Fibroblast of skin of left quadriceps (primary cell): ENCODE measurements around the gene PEAR1.

Experiments used
- DNase-seq, 2 experiments: peaks; one replicate each; pipeline ENCODE4 v3.0.0-alpha.2; 2013; ENCODE audit warnings: low read depth in 2 of 2

The PEAR1 gene

DNA sequence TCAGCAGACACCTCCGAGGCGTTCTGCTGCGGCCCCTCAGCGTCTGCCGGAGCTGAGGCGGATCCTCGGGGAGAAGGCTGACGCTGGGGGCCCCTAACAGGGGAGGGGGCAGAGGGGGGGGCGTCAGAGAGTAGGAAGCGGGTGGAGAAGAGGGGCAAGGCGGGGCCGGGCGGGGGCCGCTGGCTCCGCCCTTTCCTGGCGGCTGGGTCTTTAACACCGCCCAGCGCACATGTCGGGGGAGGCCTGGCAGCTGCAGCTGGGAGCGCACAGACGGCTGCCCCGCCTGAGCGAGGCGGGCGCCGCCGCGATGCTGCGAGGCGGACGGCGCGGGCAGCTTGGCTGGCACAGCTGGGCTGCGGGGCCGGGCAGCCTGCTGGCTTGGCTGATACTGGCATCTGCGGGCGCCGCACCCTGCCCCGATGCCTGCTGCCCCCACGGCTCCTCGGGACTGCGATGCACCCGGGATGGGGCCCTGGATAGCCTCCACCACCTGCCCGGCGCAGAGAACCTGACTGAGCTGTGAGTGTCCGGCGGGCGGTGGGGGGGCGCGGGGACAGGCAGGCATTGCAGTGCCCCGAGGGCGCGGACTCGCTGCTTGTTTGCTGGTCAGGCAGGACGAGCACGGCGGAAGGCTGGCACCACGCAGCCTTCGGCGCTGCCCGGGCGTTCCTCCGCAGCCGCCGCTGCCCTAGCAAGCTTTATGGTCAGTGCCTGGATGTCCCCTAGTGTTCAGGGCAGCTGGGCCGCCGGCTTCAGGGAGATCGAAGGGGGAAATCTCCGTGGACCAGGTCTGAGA, 32.7 kb upstream of the PEAR1 start, which contains the start of gene NTRK1:
TSS of gene NTRK1 (plus strand) at position 238 of the 796 bp plus-strand sequence. CDS start at position 308, 70 bp downstream.
- no peak for DNase-seq

DNA sequence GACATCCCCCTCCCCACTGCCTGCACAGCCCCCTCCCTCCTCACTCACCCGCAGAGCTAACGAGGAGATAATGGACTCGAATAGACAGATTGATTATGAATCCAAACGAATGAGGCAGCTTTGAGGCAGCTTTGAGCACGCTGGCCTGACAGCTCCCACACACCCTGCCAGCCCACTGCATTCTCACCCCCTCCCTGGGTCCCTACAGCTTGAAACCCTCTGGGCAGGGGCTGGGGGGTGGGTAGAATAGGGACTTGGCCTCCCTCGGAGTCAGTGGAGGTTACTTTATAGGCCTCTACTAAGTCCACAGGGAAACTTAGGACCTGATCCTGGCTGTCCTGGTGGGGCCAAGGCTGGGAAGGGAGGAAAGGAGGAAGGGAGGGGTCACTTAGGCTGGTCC, 30.9 kb upstream of the PEAR1 start:
- DNase-seq, result no peak

DNA sequence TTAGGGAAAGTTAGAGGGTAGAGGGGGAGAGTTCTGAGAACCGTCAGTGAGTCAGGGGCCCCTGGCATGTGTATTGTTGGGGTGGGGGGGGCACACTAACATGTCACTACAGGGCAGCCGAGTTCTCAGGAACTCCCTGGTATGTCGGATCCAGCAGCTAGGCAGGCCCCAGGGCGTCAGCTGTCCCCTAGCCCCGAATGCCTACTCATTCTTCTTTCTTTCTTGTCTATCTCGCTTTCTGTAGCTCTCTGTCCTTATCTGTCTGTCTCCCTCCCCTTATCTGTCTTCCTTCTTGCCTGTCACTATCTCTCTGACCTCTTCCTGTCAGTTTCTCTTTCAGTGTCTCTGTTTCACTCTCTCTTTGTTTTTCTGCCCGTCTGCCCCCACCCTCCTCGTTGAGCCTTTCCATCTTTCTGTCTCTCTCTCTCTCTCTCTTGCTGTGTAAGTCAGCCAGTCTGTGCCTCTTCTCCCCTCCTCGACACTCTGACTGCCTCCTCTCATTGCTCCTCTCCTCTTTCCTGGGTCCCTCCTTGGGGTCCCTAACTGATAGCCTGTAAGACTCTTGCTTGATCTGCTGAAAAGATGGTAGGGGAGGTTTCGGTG, 30.4 kb upstream of the PEAR1 start:
- no peak for DNase-seq

DNA sequence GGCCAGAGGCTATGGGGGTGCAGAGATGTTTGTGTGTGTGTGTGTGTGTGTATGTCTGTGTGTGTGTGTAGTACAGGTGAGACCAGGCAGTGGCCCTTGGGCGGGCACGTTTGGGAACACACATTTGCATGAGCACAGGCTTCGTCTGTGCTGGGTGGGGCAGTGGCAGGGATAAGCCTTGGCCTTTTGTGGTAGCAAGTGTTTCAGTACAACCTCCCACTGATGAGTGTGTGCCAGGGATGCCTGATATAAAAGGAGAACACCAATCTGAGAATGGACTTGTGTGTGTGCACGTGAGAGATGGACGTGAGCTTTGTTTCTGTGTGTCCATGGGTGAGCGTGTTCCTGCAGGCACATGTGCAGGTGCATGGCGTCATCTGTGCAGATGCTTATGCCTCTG, 29.9 kb upstream of the PEAR1 start:
- DNase-seq, result no peak

DNA sequence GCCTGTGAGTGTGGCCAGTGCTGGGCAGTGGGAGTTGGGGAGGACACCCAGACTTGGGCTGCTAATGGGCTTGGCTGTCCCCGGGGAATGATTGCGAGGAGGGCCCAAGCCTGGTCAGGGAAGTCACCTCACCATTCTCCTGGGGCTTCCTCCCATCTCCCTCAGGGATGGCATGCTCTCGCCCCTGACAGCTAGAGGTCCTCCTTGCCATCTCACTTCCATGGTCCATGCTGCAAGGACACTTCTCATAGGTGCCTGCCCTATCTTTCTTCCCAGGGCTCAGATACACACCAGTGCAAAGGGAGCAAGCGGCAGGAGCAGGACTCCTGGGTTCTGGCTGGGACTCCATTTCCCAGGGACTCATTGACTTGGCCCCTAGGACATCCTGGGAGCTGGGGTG, 28.7 kb upstream of the PEAR1 start:
- no peak for DNase-seq

DNA sequence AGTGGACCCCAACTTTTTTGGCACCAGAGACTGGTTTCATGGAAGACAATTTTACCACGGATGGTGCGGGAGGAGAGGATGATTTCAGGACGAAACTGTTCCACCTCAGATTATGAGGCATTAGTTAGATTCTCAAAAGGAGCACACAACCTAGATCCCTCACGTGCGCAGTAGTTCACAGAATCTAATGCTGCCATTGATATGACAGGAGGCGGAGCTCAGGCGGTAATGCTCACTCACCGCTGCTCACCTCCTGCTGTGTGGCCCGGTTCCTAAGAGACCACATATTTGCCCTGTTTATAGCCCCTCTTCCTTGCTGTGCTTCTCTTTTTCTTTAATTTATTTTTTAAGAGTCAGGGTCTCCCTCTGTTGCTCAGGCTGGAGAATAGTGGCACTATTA, 28.3 kb upstream of the PEAR1 start:
- DNase-seq, result no peak

DNA sequence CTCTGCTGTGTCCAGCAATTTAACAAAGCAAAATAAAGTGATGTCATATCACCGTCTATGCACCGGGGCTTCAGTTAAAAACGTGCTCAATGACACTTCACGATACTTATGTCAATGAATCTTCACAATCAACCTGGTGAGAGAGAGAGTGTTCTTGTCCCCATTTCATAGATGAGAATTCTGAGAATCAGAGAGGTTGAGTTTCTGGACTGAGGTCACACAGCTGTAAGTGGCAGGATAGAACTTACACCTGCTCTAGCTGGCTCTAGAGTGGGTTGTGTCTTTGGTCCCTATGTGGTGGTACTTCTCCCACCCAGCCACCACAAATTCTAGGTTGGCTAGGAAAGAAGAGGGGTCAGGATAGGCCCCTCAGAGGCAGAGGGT, 27.7 kb upstream of the PEAR1 start:
- no peak for DNase-seq

DNA sequence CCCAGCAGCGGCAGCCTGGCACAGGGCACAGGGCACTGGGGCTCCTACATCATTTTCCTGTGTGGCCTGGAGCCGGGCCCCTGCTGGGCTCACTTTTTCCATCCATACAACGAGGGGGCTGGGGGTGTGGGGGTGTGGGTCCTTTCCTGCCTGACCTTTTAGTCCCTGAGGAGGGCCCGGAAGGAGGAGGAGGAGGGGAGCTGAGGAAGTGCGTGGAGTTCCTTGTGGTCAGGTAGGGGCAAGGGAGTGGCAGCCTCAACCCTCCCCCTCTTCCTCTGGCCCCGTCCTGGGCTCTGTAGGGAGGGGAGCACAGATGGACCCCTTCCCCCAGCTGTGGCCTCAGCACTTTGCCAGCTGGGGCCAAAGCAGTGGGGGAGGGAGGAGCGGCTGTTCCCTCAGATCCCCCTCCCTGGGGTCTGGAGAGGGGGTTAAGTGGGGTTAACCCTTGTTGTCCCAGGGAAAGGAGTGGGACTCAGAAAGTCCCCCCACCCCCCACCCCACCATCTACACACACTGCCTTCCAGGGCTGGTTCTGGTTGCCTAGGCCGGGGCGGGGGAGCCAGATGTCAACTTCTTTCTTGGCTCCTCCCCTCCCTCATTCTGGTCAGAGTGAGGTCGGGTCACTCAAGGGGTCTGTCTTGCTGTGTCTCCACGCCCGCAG, 27.1 kb upstream of the PEAR1 start:
- DNase-seq, result no peak

DNA sequence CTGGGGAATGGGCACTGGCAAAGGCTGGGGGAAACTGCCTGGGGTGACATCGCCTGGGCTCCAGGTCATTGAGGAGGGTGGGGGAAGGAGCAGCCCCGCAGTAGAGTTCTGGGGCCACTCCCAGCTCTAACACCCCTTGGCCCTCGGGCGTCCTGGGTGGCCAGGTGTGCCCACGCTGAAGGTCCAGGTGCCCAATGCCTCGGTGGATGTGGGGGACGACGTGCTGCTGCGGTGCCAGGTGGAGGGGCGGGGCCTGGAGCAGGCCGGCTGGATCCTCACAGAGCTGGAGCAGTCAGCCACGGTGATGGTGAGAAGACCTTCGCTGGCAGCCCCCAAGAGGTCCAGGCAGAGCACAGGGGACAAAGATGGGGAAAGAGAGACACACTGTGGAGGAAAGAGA, 25.2 kb upstream of the PEAR1 start:
- no peak for DNase-seq

DNA sequence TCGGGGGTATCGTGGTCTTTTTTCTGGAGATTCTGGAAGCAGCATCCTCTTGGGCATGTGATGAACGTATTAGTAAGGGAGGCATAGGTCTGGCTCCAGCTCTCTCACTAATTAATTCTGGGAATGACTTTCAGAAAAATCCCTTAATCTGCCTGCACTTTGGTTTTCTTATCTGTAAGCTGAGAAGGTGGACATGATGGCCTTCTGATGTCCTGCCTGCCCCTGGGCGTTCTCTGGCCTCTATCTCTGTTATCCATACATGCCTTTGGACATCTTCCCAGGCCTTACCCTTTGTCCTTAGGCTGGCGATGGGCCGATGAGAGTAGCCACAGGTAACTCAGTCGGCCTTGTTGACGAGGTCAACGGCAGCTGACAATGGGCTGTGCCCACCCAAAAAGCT, 24.1 kb upstream of the PEAR1 start:
- no peak for DNase-seq

DNA sequence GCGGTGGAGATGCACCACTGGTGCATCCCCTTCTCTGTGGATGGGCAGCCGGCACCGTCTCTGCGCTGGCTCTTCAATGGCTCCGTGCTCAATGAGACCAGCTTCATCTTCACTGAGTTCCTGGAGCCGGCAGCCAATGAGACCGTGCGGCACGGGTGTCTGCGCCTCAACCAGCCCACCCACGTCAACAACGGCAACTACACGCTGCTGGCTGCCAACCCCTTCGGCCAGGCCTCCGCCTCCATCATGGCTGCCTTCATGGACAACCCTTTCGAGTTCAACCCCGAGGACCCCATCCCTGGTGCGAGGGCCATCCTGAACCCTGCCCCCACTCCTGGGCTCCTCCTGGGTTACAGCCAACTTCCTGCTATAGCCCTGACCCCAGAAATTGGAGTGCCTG, 19.9 kb upstream of the PEAR1 start:
- DNase-seq, result no peak

DNA sequence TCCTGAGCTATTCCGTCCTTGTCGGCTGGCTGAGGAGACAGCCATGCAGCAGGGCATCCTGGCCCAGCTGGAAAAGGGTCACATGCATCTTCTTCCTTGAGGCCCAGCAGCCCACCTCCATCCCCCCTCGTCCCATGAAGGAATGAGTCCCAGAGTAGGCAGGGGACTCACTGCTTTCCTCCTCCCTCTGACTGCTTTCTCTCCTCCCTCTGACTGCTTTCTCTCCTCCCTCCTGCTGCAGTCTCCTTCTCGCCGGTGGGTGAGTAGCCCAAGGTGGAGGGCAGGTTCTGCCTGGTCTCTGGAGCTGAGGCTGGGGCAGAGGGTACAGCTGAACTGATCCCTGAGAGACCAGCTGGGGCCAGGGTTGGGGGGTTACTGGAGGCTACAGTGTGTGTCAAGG, 19.4 kb upstream of the PEAR1 start:
- DNase-seq, result no peak

DNA sequence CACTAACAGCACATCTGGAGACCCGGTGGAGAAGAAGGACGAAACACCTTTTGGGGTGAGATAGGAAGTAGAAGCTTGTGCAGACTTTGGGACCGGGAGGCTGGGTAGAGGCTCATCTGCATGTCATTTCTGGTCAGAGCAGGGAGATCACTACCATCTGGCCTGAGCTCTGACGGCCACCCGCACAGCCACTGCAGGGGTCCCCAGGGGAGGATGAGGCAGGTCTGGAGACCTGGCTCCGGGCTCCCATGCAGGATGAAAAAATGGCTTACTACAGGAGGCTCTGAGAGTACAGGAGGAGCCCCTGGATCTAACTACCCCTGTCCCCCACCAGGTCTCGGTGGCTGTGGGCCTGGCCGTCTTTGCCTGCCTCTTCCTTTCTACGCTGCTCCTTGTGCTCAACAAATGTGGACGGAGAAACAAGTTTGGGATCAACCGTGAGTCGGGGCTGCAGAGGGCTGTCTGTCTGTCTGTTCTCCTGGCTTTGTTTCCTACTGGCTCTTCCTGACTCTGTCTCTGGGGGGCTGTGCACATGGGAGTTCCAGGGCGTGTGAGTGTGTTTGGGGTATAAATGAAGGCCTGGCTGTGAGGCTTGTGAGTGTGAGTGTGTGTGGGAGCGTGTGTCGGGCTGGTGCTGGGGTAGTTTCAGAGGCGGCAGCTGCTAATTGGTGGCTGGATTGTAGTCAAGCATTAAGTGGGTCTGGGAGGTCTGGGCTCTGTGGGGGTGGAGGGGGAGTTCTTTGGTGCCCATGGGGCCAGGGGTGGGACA, 18.8 kb upstream of the PEAR1 start:
- DNase-seq, result no peak

DNA sequence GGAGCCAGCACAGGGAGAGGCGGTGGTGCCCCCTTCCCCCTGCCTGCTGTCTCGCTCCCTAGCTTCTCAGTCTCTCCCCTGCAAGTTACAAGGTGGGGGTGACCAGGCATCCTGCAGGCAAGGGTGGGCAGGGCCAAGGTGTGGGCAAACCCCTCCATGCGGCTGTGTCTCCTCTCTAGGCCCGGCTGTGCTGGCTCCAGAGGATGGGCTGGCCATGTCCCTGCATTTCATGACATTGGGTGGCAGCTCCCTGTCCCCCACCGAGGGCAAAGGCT, 18.2 kb upstream of the PEAR1 start:
- DNase-seq, result no peak

DNA sequence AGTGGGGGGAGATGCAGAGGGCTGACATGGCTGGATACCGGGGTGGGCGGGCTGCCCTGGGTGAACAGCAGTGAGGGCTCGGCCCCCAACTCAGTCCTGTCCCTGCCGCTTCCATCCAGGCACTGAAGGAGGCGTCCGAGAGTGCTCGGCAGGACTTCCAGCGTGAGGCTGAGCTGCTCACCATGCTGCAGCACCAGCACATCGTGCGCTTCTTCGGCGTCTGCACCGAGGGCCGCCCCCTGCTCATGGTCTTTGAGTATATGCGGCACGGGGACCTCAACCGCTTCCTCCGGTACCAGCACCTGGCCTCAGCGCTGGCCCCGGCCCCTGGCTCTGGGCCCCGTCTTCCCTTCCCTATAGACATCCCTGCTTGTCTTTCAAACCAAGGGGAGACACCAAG, 17.2 kb upstream of the PEAR1 start:
- no peak for DNase-seq

DNA sequence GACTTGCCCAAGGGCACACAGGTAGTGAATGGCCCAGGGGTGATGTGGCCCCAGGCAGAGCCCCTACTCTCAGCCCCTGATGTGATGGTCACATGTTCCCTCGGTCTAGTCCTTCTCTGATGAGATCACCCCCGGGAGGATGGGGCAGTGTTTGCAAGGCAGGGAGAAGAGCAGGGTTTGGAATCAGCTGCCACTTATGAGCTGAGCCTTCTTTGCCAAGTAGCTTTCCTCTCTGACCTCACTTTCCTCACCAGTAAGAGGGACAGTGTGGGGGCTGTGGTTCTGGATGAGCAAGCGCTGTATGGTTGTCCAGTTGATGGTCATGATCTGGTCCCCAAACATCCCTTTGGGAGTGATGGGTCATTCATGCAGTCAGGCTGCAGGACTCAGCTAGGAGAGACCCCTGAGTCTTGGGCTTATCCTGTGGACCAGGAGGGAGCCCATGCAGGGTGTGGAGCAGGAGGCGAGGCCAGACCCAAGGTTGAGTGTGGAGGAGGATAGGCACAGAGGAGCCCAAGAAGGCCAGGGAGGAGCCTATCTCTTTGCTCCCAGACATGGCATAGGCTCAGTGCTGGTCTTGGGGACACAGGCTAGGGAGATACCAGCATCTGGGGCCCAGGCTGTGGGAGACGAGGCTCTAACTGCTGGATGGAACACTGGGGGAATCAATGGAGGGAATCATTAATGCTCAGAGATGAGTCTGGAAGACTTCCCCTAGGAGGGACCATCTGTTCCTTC, 15.9 kb upstream of the PEAR1 start:
- DNase-seq, result no peak

DNA sequence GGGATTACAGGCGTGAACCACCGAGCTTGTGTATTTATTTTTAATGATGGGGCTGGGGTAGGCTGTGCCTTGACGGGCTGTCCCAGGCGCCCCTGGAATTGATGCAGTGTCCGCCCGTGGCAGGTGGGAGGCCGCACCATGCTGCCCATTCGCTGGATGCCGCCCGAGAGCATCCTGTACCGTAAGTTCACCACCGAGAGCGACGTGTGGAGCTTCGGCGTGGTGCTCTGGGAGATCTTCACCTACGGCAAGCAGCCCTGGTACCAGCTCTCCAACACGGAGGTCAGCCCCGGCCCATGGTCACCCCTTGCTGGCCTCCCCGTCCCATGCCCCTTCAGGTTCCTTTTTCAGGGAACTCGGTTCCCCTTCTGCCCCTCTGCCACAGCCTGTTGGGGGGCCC, 13.6 kb upstream of the PEAR1 start:
- no peak for DNase-seq

DNA sequence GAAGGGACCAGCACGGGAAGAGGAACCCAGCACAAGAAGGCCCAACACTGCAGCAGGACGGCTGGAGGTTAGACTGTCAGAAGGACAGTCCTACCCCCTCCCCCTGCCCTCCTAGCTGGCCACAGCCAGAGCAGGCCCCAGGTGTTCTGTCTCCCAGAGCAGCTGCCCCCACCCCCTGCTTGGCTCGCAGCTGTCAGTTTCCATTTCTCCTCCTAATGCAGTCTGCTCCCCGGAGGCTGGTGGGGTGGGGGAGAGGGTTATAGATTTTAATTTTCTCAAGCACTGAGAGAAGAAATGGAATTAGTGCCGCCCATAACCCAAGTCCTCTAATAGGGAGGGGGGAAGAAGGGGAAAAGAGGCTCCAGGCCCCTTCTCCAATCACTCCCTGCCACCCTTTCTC, 13.0 kb upstream of the PEAR1 start:
- DNase-seq, result no peak

DNA sequence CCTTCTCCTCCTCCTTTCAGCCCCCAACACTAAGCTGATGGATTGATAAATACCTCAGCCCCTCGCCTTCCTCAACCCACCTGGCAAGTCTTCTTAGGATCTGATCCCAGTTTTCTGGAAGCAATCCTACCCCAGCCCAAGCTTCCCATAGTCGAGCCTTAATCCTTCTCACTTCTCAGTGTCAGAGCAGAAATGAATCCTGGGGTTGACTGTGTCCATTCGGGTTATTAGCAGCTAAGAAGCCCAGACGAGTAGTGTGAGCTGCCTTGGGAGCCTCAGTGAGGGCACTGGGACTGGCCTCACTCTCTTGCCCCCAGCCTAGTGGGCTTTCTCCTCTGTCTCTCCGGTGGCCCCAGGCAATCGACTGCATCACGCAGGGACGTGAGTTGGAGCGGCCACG, 12.4 kb upstream of the PEAR1 start:
- DNase-seq, result no peak

DNA sequence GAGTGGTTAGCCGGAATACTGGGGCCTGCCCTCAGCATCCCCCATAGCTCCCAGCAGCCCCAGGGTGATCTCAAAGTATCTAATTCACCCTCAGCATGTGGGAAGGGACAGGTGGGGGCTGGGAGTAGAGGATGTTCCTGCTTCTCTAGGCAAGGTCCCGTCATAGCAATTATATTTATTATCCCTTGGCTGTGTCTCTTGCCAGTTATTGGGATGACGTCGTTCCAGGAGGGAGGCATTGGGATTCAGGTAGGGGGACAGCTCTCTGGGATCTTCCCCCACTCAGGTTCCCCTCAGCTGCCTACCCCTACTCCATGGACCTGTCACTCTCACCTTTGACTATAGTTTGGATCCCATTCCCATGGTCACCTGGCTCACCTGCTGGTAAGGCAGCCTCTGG, 11.9 kb upstream of the PEAR1 start:
- no peak for DNase-seq

DNA sequence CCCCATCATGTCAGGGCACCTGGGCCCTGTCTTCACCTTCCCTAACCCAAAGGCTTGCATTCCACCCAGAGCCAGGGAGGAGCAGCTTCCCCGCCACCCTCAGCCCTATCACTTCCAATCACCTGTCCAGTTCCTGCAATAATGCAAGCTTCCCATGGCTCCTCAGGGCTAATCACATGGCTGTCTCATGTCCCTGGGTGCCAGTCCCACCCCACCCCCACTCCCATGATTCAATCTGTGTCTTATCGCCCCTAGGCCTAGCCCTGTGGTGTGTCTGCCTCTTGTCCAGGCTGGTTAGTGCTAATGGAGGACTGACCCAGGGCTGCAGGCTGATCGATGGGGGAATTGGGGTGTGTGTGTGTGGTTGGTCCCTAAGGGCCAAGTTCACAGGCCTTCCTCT, 11.0 kb upstream of the PEAR1 start:
- DNase-seq, result no peak

DNA sequence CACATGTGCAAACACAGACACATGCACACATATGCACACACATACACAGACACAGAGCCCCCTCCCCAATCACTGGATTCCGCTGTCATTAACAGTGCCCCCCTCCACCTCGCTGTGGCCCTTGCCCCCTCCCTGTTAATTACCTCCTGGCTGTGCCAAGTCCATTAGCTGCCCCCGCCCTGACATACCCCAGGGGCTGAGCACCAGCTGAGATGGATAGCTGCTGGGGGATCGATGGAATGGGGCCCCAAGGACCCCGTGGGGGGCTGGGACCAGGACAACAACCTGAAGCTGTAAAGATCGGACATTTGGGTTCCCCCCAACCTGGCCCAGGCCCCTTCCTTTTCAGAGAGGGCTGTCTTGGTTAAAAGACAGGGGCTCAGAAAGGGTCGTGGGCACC, 9.6 kb upstream of the PEAR1 start:
- no peak for DNase-seq
